SK-N-SH (cell line): ENCODE data around the gene MYO10.

Experiments
- CTCF ChIP-seq: fragments of 200-600 bp; sonication (generic); IDR thresholded peaks from 2 replicates; pipeline ENCODE4 v1.6.1; 2017; ENCODE audit warnings: antibody characterized with exemption, mild to moderate bottlenecking, moderate library complexity
- ELF1 ChIP-seq: IDR thresholded peaks from 2 replicates; pipeline ENCODE4 v1.4.0; 2012
- FOXJ3 ChIP-seq: sonication (generic); formaldehyde crosslinking; IDR thresholded peaks from 2 replicates; pipeline ENCODE4 v1.5.1; 2020; ENCODE audit warnings: mild to moderate bottlenecking, missing genetic modification reagents
- GABPA ChIP-seq: IDR thresholded peaks from 2 replicates; pipeline ENCODE4 v1.4.0; 2012; ENCODE audit warnings: low read depth, mild to moderate bottlenecking
- IRF3 ChIP-seq: fragments of 150-350 bp; IDR thresholded peaks from 2 replicates; pipeline ENCODE4 v1.6.1; 2016; ENCODE audit warnings: mild to moderate bottlenecking, low read depth, low read length
- JUND ChIP-seq: IDR thresholded peaks from 2 replicates; pipeline ENCODE4 v1.4.0; 2012
- MAX ChIP-seq: IDR thresholded peaks from 2 replicates; pipeline ENCODE4 v1.4.0; 2012; ENCODE audit warnings: low read depth
- RAD21 ChIP-seq: IDR thresholded peaks from 2 replicates; pipeline ENCODE4 v1.6.1; 2012; ENCODE audit warnings: mild to moderate bottlenecking, low read length
- RCOR1 ChIP-seq: fragments of 150-350 bp; IDR thresholded peaks from 2 replicates; pipeline ENCODE4 v1.6.1; 2017; ENCODE audit warnings: antibody characterized with exemption, low read length
- REST ChIP-seq: IDR thresholded peaks from 2 replicates; pipeline ENCODE4 v1.6.1; 2012; ENCODE audit warnings: mild to moderate bottlenecking, low read depth, low read length, moderate library complexity
- RFX5 ChIP-seq: IDR thresholded peaks from 2 replicates; pipeline ENCODE4 v1.6.1; 2012; ENCODE audit warnings: mild to moderate bottlenecking, improper control_type of control experiment, low read length
- SMC3 ChIP-seq: IDR thresholded peaks from 2 replicates; pipeline ENCODE4 v1.6.1; 2012; ENCODE audit warnings: low read depth, low read length, improper control_type of control experiment
- TAF1 ChIP-seq: IDR thresholded peaks from 2 replicates; pipeline ENCODE4 v1.6.1; 2012; ENCODE audit warnings: low read depth, mild to moderate bottlenecking, low read length, moderate library complexity, borderline replicate concordance
- TCF12 ChIP-seq: IDR thresholded peaks from 2 replicates; pipeline ENCODE4 v1.4.0; 2012

- TF ChIP-seq RCOR1, result no peak
- no peak for TF ChIP-seq CTCF
- no peak for TF ChIP-seq IRF3
- TF ChIP-seq RFX5, result no peak
- no peak for TF ChIP-seq REST
- no peak for TF ChIP-seq RAD21
- TF ChIP-seq FOXJ3 (CRISPR knock-in tag), result no peak
- no peak for TF ChIP-seq TAF1
- no peak for TF ChIP-seq SMC3
- TF ChIP-seq ELF1, result no peak
- no peak for TF ChIP-seq MAX
- no peak for TF ChIP-seq JUND
- no peak for TF ChIP-seq TCF12
- no peak for TF ChIP-seq GABPA
These were observed 254.2 kb downstream of the MYO10 start for GRCh38 chr5:16681876-16682275.
